ENCODE measurements around the gene OLFML1.

DNA sequence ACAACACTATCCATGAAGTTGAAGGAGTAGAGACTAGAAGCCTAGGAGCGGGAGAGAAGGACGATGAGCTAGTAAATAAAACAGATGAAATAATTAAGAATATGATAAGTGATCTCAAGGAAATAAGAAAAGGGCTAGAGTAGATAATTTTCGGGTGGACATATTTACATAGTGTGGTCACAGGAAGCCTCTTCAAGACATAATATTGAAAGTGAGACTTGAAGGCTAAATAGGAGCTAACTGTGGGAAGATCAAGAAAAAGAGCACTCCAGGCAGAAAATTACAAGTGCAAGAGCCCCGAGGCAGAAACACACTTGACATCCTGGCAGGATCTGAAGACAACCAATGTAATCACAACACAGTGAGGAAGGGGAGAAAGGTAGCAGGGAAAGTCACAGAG is 16.6 kb downstream of the OLFML1 start:
- no peak for TF ChIP-seq TCF7 (CRISPR knock-in tag; IDR thresholded peaks at IDR 0.05; ENCODE audit: low read depth)
- no peak for TF ChIP-seq NR2C2 (CRISPR knock-in tag; IDR thresholded peaks at IDR 0.05)
- TF ChIP-seq NFATC4 (CRISPR knock-in tag; IDR thresholded peaks at IDR 0.05): no peak
- TF ChIP-seq, protein P1, sequence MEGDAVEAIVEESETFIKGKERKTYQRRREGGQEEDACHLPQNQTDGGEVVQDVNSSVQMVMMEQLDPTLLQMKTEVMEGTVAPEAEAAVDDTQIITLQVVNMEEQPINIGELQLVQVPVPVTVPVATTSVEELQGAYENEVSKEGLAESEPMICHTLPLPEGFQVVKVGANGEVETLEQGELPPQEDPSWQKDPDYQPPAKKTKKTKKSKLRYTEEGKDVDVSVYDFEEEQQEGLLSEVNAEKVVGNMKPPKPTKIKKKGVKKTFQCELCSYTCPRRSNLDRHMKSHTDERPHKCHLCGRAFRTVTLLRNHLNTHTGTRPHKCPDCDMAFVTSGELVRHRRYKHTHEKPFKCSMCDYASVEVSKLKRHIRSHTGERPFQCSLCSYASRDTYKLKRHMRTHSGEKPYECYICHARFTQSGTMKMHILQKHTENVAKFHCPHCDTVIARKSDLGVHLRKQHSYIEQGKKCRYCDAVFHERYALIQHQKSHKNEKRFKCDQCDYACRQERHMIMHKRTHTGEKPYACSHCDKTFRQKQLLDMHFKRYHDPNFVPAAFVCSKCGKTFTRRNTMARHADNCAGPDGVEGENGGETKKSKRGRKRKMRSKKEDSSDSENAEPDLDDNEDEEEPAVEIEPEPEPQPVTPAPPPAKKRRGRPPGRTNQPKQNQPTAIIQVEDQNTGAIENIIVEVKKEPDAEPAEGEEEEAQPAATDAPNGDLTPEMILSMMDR (IDR thresholded peaks at IDR 0.05): no peak
- no peak for TF ChIP-seq TP53 (CRISPR knock-in tag; IDR thresholded peaks at IDR 0.05)
- no peak for TF ChIP-seq CREB1 (CRISPR knock-in tag; IDR thresholded peaks at IDR 0.05)
- TF ChIP-seq, protein P2, sequence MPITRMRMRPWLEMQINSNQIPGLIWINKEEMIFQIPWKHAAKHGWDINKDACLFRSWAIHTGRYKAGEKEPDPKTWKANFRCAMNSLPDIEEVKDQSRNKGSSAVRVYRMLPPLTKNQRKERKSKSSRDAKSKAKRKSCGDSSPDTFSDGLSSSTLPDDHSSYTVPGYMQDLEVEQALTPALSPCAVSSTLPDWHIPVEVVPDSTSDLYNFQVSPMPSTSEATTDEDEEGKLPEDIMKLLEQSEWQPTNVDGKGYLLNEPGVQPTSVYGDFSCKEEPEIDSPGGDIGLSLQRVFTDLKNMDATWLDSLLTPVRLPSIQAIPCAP (CRISPR knock-in tag; IDR thresholded peaks at IDR 0.05): no peak
- TF ChIP-seq ZNF423 (CRISPR knock-in tag; IDR thresholded peaks at IDR 0.05): no peak
- TF ChIP-seq, protein P3, sequence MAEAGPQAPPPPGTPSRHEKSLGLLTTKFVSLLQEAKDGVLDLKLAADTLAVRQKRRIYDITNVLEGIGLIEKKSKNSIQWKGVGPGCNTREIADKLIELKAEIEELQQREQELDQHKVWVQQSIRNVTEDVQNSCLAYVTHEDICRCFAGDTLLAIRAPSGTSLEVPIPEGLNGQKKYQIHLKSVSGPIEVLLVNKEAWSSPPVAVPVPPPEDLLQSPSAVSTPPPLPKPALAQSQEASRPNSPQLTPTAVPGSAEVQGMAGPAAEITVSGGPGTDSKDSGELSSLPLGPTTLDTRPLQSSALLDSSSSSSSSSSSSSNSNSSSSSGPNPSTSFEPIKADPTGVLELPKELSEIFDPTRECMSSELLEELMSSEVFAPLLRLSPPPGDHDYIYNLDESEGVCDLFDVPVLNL (CRISPR knock-in tag; IDR thresholded peaks at IDR 0.05; ENCODE audit: borderline replicate concordance, low read depth): no peak
